Osteocyte (in vitro differentiated cells): ENCODE data around the gene DIO3. TPM values are rescaled to one million over a fixed set of nuclear protein-coding genes. Genes with fewer than 3 reads are reported as not detected.

ENCODE experiments used
- DNase-seq: peaks from one replicate; pipeline ENCODE4 v3.0.0; 2021; ENCODE audit warnings: mixed read lengths; ENCODE audit not compliant: unreplicated experiment; ENCODE audit errors: extremely low spot score
- H3K27ac Mint-ChIP-seq: one replicate; pipeline ENCODE4 v1.8.0; 2021; ENCODE audit warnings: mild to moderate bottlenecking, mixed read lengths; ENCODE audit not compliant: unreplicated experiment
- H3K27me3 Mint-ChIP-seq: one replicate; pipeline ENCODE4 v1.8.0; 2021; ENCODE audit warnings: mixed read lengths; ENCODE audit not compliant: unreplicated experiment
- H3K36me3 Mint-ChIP-seq: one replicate; pipeline ENCODE4 v1.8.0; 2021; ENCODE audit warnings: mixed read lengths; ENCODE audit not compliant: unreplicated experiment
- H3K4me1 Mint-ChIP-seq: one replicate; pipeline ENCODE4 v1.8.0; 2021; ENCODE audit warnings: mixed read lengths; ENCODE audit not compliant: unreplicated experiment
- H3K4me3 Mint-ChIP-seq: one replicate; pipeline ENCODE4 v1.8.0; 2021; ENCODE audit warnings: mild to moderate bottlenecking, moderate library complexity, mixed read lengths; ENCODE audit not compliant: unreplicated experiment
- H3K9me3 Mint-ChIP-seq: one replicate; pipeline ENCODE4 v1.8.0; 2021; ENCODE audit warnings: mixed read lengths; ENCODE audit not compliant: unreplicated experiment
- total RNA-seq: library from RNA; stranded (reverse); gene quantifications from 2 replicates; pipeline ENCODE4 v1.2.1, GENCODE V29; 2021
- TF ChIP-seq, protein P1 (sequence below): fragments of 200-600 bp; sonication (generic); IDR thresholded peaks from 2 replicates; pipeline ENCODE4 v1.5.0; 2021; ENCODE audit warnings: antibody characterized with exemption, mild to moderate bottlenecking, moderate library complexity

DIO3 gene
- total RNA-seq, 1 donor from 2014 or later: 0.43 TPM

DNA sequence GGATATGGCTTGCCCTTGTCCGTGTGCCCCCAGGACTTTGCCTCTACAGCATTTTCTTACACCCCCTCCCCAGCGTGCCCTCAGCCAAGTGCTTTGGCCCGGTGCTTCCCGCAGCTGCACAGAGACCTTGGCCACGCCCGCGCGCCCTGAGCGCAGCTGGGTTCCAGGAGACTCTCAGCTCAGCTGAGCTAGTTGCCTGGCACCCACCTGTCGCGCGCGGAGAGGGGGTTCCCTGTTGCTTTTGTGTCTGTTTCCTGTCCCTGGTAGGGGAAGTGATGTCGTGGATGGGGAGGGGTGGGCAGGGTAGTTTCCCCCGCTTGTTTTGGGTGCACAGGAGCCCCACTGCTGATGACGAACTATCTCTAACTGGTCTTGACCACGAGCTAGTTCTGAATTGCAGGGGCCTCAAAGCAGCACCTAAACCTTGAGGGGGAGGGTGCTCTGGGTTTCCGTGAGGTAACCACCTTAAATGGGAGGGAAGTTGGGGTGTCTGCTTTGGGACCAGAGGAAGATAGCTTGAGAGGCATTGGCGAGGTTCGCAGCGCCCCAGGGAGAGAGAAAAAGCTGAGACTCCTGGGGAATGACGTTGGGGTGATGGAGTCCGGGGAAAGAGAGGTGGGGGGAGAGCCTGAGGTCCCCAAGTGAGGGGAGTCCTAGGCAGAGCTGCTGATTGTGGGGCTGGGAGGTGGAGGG is 1.5 kb downstream of the DIO3 start:
- Mint-ChIP-seq H3K27ac (no peak overlapping the region), H3K9me3 (peaks cover 3% of the 10 kb centered on the region), H3K4me3 (no peak overlapping the region), H3K27me3 (peaks cover 71% of the 10 kb centered on the region), H3K36me3 (peaks cover 4% of the 10 kb centered on the region), H3K4me1 (peaks cover 8% of the 10 kb centered on the region)
- no peak for DNase-seq
- TF ChIP-seq, protein P1, sequence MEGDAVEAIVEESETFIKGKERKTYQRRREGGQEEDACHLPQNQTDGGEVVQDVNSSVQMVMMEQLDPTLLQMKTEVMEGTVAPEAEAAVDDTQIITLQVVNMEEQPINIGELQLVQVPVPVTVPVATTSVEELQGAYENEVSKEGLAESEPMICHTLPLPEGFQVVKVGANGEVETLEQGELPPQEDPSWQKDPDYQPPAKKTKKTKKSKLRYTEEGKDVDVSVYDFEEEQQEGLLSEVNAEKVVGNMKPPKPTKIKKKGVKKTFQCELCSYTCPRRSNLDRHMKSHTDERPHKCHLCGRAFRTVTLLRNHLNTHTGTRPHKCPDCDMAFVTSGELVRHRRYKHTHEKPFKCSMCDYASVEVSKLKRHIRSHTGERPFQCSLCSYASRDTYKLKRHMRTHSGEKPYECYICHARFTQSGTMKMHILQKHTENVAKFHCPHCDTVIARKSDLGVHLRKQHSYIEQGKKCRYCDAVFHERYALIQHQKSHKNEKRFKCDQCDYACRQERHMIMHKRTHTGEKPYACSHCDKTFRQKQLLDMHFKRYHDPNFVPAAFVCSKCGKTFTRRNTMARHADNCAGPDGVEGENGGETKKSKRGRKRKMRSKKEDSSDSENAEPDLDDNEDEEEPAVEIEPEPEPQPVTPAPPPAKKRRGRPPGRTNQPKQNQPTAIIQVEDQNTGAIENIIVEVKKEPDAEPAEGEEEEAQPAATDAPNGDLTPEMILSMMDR: no peak

DNA sequence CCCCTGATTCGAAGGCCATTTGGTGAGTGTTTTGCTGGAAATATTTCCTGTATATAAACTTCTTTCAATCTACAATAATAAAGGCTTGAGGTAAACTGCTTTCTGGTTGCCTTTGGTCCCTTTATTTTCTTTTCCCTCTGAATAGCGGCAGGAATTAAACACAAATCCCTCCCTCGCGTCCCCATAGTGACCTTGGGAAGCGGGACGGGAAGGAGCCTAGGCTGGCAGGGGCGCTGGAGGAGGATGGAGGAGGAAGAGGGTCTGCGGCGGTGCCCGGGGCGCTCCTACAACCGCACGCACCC is 2.0 kb downstream of the DIO3 start:
- TF ChIP-seq, protein P1: no peak
- H3K27me3 Mint-ChIP-seq: peaks cover 72% of the 10 kb centered on the region
- H3K27ac Mint-ChIP-seq: no peak overlapping the region
- H3K4me1 Mint-ChIP-seq: peaks cover 8% of the 10 kb centered on the region
- peaks cover 4% of the 10 kb centered on the region for H3K36me3 Mint-ChIP-seq
- peaks cover 3% of the 10 kb centered on the region for H3K9me3 Mint-ChIP-seq
- no peak overlapping the region for H3K4me3 Mint-ChIP-seq
- DNase-seq: no peak

DNA sequence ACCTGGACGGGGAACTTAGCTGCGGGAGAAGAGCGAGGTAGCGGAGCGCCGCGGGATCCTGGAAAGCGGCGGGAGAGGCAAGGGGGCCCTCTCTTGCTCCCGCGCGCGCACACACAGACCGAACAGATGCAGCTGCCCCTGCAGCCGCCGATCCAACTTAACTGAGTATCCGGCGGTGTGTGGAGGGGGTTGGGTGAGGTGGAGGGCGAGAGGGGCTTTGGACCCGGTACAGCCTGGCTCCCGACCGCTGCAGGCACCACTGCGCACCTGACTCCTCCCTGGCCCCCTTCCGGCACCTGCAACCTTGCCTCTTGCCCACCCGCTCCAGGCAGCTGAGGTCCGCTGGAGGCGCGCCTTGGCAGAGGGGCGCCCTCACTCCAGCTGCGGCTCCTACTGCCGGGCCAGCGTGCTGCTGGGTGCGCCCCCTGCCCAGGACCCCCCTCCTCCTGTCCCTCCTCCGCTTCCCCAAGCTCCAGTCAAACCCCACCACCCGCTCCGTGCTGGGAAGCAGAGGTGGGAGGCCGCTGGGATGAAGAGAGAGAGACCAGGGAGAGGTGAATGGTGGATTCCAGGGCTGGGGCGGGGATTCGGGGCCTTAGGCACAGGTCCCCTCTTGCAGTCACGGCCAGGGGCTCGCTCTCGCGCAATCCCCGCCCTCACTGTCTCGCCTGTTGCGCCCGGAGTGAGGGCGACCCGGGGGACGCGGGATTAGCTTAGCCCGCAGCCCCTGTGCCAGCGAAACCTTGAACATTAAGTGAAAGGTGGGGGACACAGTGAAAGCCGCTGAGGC is 2.6 kb downstream of the DIO3 start:
- no peak overlapping the region for H3K27ac Mint-ChIP-seq
- no peak overlapping the region for H3K4me3 Mint-ChIP-seq
- peaks cover 71% of the 10 kb centered on the region for H3K27me3 Mint-ChIP-seq
- H3K36me3 Mint-ChIP-seq: peaks cover 4% of the 10 kb centered on the region
- TF ChIP-seq, protein P1: no peak
- peaks cover 8% of the 10 kb centered on the region for H3K4me1 Mint-ChIP-seq
- no peak for DNase-seq
- H3K9me3 Mint-ChIP-seq: peaks cover 3% of the 10 kb centered on the region

DNA sequence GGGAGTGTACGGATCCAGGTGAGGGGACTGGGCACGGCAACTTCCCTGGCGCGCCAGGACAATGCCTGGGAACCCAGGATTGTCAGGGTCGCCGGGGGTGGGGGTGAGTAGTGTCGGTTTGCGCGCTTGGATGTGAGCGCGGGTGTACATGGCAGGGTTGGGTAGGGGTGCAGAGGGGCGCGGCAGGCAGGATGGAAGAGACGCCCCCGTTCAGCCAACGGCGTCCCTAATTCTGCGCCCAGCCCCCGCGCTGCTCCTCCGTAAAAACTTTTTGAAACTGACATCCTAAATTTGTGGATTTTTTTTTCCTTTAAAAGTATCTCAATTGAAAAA is 3.1 kb downstream of the DIO3 start:
- no peak for DNase-seq
- H3K4me3 Mint-ChIP-seq: no peak overlapping the region
- H3K4me1 Mint-ChIP-seq: peaks cover 8% of the 10 kb centered on the region

More for the DNA sequence above, 3.1 kb downstream of the DIO3 start:
- peaks cover 3% of the 10 kb centered on the region for H3K9me3 Mint-ChIP-seq
- TF ChIP-seq, protein P1: no peak
- peaks cover 4% of the 10 kb centered on the region for H3K36me3 Mint-ChIP-seq
- no peak overlapping the region for H3K27ac Mint-ChIP-seq
- peaks cover 73% of the 10 kb centered on the region for H3K27me3 Mint-ChIP-seq
